ENCODE results near the gene FJX1.

GRCh38 chr11:35586222-35586621 lies 32.0 kb upstream of the FJX1 start:
- TF ChIP-seq, protein P1, sequence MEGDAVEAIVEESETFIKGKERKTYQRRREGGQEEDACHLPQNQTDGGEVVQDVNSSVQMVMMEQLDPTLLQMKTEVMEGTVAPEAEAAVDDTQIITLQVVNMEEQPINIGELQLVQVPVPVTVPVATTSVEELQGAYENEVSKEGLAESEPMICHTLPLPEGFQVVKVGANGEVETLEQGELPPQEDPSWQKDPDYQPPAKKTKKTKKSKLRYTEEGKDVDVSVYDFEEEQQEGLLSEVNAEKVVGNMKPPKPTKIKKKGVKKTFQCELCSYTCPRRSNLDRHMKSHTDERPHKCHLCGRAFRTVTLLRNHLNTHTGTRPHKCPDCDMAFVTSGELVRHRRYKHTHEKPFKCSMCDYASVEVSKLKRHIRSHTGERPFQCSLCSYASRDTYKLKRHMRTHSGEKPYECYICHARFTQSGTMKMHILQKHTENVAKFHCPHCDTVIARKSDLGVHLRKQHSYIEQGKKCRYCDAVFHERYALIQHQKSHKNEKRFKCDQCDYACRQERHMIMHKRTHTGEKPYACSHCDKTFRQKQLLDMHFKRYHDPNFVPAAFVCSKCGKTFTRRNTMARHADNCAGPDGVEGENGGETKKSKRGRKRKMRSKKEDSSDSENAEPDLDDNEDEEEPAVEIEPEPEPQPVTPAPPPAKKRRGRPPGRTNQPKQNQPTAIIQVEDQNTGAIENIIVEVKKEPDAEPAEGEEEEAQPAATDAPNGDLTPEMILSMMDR (IDR thresholded peaks at IDR 0.05) = no peak
- no peak for TF ChIP-seq POLR2AphosphoS5 (IDR thresholded peaks at IDR 0.05)
